Kidney (tissue), 14 donors: ENCODE results near the gene PLA2G15. TPM values are rescaled to one million over a fixed set of nuclear protein-coding genes. Genes with fewer than 3 reads are reported as not detected.

ENCODE experiments used
- DNase-seq, 5 donors: peaks; one replicate each; pipeline ENCODE4 v3.0.0-alpha.2; 2013 to 2020
- FAIRE-seq: peaks from 2 replicates; lab custom pipeline; 2012; peaks lifted over from hg19 to GRCh38; lab: Jason Lieb, UNC
- H3K27ac ChIP-seq, 2 donors: one replicate each; pipeline ENCODE4 v1.7.0; 2013; ENCODE audit warnings: low read depth in 2 of 2, low read length in 2 of 2, inconsistent platforms in 1 of 2
- H3K27me3 ChIP-seq: one replicate; pipeline ENCODE4 v1.7.1; 2013; ENCODE audit warnings: low read length, inconsistent platforms; ENCODE audit not compliant: control insufficient read depth, insufficient read depth
- H3K36me3 ChIP-seq, 3 donors: one replicate each; pipeline versions ENCODE4 v1.7.0 to v1.7.1; 2013; ENCODE audit warnings: low read length in 3 of 3, control low read depth in 1 of 3, inconsistent platforms in 1 of 3; ENCODE audit not compliant: insufficient read depth in 3 of 3, control insufficient read depth in 2 of 3
- H3K4me1 ChIP-seq, 3 donors: one replicate each; pipeline versions ENCODE4 v1.7.0 to v1.7.1; 2013; ENCODE audit warnings: low read length in 3 of 3, inconsistent platforms in 1 of 3, low read depth in 1 of 3; ENCODE audit not compliant: control insufficient read depth in 2 of 3, insufficient read depth in 2 of 3
- H3K4me3 ChIP-seq, 3 donors: one replicate each; pipeline versions ENCODE4 v1.7.0 to v1.8.1; 2013; ENCODE audit warnings: low read length in 3 of 3, control low read depth in 1 of 3, inconsistent platforms in 1 of 3
- H3K9ac ChIP-seq, 3 donors: one replicate each; pipeline versions ENCODE4 v1.7.0 to v1.7.1; 2013; ENCODE audit warnings: low read length in 3 of 3, control low read depth in 1 of 3, inconsistent platforms in 1 of 3
- H3K9me3 ChIP-seq, 3 donors: one replicate each; pipeline versions ENCODE4 v1.7.0 to v1.7.1; 2013; ENCODE audit warnings: low read length in 3 of 3, control low read depth in 1 of 3, inconsistent platforms in 1 of 3; ENCODE audit not compliant: control insufficient read depth in 2 of 3, insufficient read depth in 1 of 3
- CTCF ChIP-seq: IDR thresholded peaks from 3 replicates; pipeline ENCODE4 v1.5.1; 2012; ENCODE audit warnings: mild to moderate bottlenecking, moderate library complexity, borderline replicate concordance; ENCODE audit not compliant: insufficient read depth; ENCODE audit errors: extremely low read depth
- intact Hi-C: fragments of 100-400 bp; cut with DNase I; formaldehyde crosslinking; loops from one replicate; pipeline ENCODE4 v1.11.1; 2022
- polyA plus RNA-seq: library from polyadenylated mRNA; stranded (reverse); fragments of 350-450 nt; fragmentation: Illumina TruSeq; extraction: RNeasy Lipid Tissue Mini Kit (QIAGEN cat#74804); gene quantifications from one replicate; pipeline ENCODE4 v1.2.3, GENCODE V29; 2014; ENCODE audit warnings: low read depth, low replicate concordance; ENCODE audit not compliant: insufficient read depth
- total RNA-seq: library from RNA; stranded (reverse); fragmentation: NEBNext Ultra II Directional; extraction: Animal tissue kit (Norgen Biotek cat#: 25700); gene quantifications from one replicate; pipeline ENCODE4 v1.2.1, GENCODE V29; 2021
- donor health status: control.
- donor health status: control.
- donor health status: control.
- donor health status: control.
- donor health status: control.
- donor health status: DM: yes; HTN: yes; CAD: no.
- donor health status: Normal renal cell carcinoma (clear cell type).

Gene PLA2G15
- total and polyA plus RNA-seq, 2 donors from 2014 or later: 35.1 to 44.4 TPM

DNA sequence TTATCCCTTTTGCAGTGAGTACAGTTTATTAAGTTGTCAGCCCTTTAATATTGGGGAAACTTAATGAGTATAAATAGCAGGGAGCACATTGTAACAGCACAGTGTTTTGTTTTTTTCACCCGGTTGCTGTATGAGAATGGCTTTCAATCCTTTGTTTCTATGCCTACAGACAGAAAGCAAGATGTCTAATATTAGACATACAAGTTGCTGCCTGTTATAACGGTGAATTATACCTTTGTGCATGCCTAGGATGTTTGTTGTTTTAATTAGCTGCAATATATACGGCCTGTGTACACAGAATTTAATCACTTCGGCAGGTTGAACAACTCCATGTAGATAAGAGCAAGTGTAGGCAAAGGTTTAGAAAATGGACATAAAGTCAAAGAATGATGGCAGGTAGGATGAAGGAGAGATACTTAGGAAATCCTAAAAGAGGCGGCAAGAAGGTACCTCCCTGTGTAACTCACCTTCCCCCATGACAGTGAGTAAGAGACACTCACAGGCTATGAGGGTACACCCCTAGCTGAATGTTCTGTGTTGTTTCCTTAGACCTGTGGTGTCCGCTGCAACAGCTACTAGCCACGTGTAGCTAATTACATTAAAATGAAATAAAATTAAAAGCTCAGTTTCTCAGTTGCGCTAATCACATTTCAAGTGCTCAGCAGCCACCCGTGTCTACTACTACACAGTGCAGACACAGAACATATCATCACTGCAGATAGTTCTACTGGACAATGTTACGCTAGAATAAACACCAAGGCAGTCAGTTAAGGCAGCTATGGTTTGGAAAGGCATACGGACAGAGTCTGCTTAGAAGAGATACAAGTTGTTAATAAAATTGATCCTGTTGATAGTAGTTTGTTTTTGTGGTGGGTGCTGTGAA lies 54.6 kb downstream of the PLA2G15 start:
- Histone ChIP-seq H3K36me3 (peaks cover 4 to 61% (median 50%) of the 10 kb centered on the region in 3 donors), H3K9me3 (no peaks in the 10 kb centered on the region), H3K27ac (no peak overlapping the region), H3K4me1 (peaks cover 0 to 9% (median 9%) of the 10 kb centered on the region in 3 donors), H3K27me3 (no peaks in the 10 kb centered on the region), H3K4me3 (no peak overlapping the region), H3K9ac (no peak overlapping the region)
- intact Hi-C loops: no loop called here
- DNase-seq: no peak
- no peak for FAIRE-seq
- TF ChIP-seq CTCF: no peak

GRCh38 chr16:68300734-68301459 lies 55.7 kb downstream of the PLA2G15 start:
- Histone ChIP-seq H3K9ac (no peak overlapping the region), H3K27ac (no peak overlapping the region), H3K4me3 (no peak overlapping the region), H3K4me1 (peaks cover 0 to 9% (median 9%) of the 10 kb centered on the region in 3 donors), H3K9me3 (no peaks in the 10 kb centered on the region), H3K27me3 (no peaks in the 10 kb centered on the region), H3K36me3 (peaks cover 4 to 61% (median 51%) of the 10 kb centered on the region in 3 donors)
- DNase-seq (no peak), FAIRE-seq (no peak)
- no peak for TF ChIP-seq CTCF
- intact Hi-C loops: no loop called here

GRCh38 chr16:68306633-68307032 lies 61.5 kb downstream of the PLA2G15 start:
- no peak for DNase-seq

More at GRCh38 chr16:68306633-68307032, 61.5 kb downstream of the PLA2G15 start:
- Histone ChIP-seq H3K4me1 (peaks cover 0 to 11% (median 7%) of the 10 kb centered on the region in 3 donors), H3K9me3 (no peaks in the 10 kb centered on the region), H3K9ac (no peak overlapping the region), H3K36me3 (peaks cover 6 to 22% (median 16%) of the 10 kb centered on the region in 3 donors), H3K4me3 (no peak overlapping the region), H3K27ac (no peak overlapping the region), H3K27me3 (no peaks in the 10 kb centered on the region)
- intact Hi-C loops: no loop called here
- FAIRE-seq: no peak
- no peak for TF ChIP-seq CTCF
